CD4-positive, alpha-beta T cell treated with Interleukin-15 for 4 hours (primary cell): ENCODE data around the gene PPP2R2D.

Experiments
- DNase-seq: peaks from one replicate; pipeline ENCODE4 v3.0.0-alpha.2; 2020; ENCODE audit warnings: low spot score

The PPP2R2D gene

DNA sequence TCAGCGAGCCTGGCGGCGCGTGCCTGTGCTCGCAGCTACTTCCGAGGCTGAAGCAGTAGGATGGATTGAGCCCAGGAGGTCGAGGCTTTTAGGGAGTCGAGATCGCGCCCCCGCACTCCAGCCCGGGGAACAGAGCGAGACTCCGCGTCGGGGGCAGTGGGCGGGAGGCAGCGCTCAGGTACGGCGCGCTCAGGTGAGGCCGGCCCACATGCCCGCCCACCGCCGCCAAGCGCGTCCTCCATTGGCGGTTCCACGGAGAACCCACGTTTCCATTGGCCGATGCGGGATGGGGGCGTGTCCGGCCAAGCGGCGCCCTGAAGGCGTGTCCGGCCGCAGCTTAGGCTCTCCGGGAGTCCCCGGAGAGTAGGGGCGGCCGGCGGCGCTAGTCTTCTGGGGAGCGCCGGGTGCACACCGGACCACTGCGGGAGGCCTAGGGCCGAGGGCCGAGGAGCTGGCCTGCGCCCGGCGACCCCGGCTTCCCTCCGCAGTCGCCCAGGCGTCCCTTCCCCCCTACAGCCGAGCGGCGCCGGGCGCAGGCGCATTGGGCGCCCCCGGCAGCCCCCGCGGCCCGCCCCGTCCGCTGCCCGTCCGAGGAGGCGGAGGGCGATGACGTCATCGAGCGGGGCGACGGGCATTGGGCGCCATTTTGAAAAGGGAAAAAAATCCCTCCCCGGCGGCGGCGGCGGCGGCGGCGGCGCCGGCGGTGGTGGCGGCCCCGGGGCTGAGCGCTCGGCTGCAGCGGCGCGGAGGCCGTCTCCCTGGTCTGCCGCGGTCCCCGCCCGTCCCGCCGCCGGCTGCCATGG is at the start of gene PPP2R2D:
Gene PPP2R2D, plus strand, starts transcription at position 659 of the 803 bp plus-strand sequence. Its CDS starts 141 bp downstream, at position 800.
- peak; percentile 95 for DNase-seq

DNA sequence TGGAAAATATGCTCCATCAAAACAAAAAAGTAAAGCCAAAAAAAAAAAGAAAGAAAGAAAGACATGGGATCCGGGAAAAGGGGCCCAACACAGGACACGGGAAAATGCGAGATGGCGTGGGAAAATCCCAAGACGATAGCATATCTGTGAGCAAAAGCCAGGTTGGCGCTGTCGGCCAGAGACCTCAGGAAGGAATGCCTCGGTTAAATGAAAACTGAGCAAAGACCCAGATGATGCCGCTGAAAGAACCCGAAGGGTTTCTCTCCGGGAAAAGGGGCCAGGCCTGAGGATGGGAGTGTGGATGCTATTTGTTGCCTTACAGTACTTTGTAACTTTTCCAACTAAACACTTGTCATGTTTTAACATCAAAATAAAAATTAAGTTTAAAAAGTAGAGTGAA is 49.5 kb upstream of the PPP2R2D start:
- no peak for DNase-seq

GRCh38 chr10:131852176-131852822 is 48.5 kb upstream of the PPP2R2D start:
- DNase-seq = no peak

GRCh38 chr10:131852823-131853609 is 47.8 kb upstream of the PPP2R2D start:
- DNase-seq = no peak

- no peak for DNase-seq
These were observed 47.2 kb upstream of the PPP2R2D start for GRCh38 chr10:131853610-131853964.

DNA sequence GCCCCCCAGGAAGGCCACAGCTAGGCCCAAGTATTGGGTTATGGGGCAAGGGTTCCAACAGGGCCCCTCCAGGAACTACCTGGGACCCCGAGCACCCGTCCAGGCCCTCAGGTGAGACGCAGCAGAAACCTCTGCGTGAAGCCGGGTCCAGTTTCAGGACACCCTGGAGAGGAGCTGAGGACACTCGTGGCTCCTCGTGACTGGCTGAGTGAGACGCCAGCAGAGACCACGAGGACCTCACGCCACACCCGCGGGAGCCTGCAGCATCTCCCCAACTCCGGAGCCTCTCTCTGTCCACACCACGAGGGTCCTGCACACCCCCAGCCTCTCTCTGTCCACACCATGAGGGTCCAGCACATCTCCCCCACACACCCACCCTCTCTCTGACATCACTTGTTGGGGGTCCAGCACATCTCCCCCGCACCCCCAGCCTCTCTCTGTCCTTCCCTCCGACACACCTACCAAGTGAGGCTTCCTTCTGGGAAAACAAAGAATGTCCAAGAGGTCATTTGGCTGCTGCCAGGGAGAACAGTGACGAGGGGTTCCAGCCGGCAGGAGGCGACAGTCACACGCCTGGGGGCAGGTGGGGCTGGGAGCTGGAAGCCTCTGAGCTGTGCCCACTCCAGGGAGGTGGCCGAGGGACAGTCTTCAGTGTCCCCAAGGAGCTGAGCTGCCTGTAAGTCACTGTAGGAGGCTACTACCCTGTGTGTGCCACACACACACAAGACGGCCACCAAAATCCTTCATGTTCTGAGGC is 46.1 kb upstream of the PPP2R2D start:
- no peak for DNase-seq

DNA sequence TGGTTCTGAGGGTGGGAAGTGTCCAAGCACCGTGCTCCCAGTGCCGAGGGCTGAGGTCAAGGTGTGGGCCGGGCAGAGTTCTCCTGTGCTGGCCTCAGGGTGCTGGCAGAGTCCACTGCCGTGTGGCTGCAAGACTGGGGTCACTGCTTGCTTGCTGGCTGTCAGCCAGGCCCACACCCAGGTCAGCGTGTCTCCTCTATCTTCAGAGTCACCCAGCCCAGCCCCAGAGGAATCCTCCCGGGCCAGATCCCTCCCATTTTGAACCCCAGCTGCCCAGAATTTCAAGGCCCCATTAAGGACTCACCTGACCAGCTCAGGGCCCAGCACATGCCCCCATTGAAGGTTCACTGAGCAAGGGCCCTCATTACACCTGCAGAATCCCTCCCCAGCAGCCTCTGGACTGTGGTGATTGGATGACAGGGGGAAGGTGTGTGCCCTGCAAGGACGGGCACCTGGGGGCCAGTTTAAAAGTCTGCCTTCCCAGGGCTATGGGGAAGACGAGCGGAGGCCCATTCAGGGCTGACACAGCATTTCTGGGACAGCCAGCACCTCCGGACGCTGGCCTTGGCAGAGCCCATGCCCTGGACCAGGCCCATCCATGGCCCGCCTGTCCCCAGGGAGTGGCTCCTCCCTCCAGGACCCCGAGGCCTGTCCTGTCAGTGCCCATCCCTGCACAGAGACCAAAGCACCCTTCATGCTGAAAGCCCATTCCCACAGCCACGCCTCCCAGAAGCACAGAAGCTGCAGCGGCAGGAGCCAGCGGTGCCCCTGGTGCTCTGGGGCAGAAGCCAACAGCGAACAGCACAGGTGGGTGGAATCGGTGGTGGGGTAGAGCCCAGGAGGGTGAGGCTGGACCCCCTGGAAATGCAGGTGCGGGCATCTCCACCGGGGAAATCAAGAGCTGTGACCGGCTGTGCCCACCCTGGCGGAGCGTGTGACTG is 45.1 kb upstream of the PPP2R2D start:
- DNase-seq = no peak

DNA sequence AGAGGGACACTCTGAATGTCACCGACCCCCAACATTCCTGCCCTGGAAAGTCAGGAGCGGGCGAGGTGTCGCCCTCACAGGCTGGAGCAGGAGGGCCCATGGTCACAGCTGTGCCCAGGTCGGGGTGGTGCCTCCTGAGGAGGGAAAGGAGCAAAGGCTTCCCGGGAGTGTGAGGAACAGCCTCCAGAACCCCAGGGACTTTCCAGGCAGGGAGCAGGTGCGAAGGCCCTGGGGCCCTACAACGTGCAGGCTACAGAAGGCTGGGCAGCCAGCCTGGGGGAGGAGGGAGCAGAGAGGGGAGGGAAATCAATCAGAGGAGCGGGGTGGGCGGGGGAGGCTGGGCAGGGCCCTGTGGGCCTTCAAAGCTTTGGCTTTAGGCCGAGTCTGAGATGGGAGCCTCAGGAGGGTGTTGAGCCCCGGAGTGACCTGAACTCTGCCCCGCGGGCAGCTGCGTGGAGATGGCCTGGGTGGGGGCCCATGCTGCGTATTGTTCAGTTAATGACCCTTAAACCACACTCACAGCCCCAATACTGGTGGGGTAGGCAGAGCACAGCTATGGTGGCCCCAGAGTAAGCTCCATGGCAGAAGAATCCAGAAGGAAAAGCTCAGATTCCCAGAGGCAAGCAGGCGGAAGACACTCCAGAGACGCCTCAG is 44.2 kb upstream of the PPP2R2D start:
- DNase-seq = no peak

- no peak for DNase-seq
These were observed 43.4 kb upstream of the PPP2R2D start for GRCh38 chr10:131857156-131858117.

GRCh38 chr10:131858118-131858515 is 42.7 kb upstream of the PPP2R2D start:
- DNase-seq = no peak

GRCh38 chr10:131858583-131859340 is 42.0 kb upstream of the PPP2R2D start:
- DNase-seq = no peak

DNA sequence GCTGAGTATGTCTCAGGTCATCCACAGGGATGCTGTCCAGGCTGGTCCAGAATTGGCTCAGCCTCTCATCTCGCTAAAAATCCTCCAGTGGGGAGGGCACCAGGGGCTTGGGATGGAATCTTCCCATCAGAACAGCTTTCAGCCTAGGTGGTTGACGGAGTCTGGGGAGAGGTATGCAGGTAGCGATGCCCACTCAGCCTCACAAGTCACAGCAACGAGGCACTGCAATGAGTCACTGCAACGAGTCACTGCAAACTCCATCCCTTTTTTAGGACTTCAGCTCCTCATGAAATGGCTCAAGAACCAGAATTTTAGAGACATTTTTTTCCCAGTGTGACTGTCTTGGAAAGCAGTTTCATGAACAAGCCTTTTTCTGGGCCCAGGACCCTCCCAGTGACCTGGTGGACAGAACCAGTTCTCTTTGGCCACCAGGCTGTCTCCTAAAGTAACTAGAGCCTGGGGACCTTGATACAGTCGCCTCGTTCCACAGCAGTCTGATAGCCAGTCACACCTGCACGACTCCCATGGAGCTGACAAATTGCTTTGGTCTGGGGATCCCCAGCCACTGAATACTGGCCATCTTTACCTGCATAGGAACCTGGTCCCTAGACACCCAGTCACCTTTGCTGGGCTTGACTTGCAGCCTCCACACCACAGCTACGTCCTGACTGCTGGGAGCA is 41.3 kb upstream of the PPP2R2D start:
- no peak for DNase-seq

DNA sequence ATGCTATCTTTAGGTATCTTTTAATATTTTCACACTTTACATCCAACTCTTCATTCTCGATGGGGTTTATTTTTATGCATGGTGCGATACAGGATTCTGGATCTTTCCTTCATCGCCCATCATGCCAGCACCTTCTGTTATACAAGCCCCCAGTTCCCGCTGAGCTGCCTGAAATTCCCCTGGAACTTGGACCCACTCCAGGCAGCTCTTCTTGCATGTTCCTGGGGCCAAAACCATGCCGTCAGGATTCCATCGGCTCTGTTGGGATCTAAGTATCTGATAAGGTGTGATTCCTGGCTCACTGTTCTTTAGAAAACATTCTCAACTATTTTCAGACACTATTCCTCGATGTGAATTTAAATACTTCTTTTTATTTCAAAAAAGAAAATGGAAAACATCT is 40.5 kb upstream of the PPP2R2D start:
- DNase-seq = no peak

GRCh38 chr10:131860806-131861440 is 39.9 kb upstream of the PPP2R2D start:
- no peak for DNase-seq

DNA sequence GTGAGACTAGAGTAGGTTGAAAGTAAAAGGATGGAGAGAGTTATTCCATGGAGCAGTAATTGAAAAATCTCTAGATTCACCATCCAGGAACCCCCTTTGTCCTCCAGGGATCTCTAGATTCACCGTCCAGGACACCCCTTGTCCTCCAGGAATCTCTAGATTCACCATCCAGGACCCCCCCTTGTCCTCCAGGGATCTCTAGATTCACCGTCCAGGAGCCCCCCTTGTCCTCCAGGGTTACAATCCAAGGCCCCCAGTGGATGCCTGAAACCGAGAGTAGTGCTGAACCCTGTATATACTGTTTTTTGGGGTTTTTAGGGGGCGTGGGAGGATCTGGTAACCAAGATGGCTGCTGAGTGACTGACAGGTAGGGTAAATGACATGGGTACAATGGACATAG is 38.3 kb upstream of the PPP2R2D start:
- no peak for DNase-seq

DNA sequence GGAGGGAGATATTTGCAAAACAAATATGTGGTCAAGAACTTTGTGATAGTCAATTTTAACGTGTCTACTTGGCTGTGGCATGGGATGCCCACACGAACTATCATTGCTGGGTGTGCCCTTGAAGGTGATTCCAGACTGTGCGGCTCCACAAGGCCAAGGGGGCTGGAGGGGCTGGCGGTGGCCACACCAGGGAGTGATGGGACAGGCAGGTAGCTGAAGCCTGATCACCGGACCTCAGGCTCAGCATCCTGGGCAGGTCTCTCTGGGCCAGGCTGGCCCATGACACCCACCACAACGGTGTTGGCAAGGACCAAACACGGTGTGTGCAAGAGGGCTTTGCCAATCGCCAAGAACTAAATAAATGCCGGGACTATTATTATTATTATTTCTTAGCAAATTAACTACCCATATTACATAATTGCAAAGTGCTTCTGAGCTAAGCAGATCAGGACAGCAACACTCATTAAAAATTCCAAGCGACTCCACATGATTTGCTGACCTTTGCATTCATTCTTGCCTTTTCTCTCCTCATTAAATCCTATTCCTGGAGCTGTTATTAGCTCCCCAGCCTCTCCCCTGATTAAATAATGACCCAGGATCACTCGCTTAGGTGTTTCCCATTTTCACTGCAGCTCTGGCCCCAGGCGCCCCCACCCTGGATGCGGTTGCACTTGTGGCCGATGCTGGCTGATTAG is 35.4 kb upstream of the PPP2R2D start:
- DNase-seq = no peak

GRCh38 chr10:131866673-131867072 is 34.1 kb upstream of the PPP2R2D start:
- DNase-seq = no peak
